Dermis microvascular lymphatic vessel endothelial cell (primary cell): Measurements from ENCODE around the gene TANGO2. TPM values are rescaled to one million over a fixed set of nuclear protein-coding genes. Genes with fewer than 3 reads are reported as not detected.
A peak's percentile ranks its signal among the peaks of the same experiment; 100 is the strongest.

ENCODE experiments used
- DNase-seq, 2 donors: peaks; one replicate each; pipeline versions ENCODE4 v3.0.0 to v3.0.0-alpha.2; 2010; ENCODE audit warnings: low read depth in 2 of 2
- total RNA-seq: library from RNA; depleted of rRNA; stranded (reverse); fragments of >200 nt; gene quantifications from 2 replicates; pipeline ENCODE4 v1.2.1, GENCODE V29; 2014

TANGO2 gene
- total RNA-seq, 1 donor from 2014 or later: 40.1 TPM

DNA sequence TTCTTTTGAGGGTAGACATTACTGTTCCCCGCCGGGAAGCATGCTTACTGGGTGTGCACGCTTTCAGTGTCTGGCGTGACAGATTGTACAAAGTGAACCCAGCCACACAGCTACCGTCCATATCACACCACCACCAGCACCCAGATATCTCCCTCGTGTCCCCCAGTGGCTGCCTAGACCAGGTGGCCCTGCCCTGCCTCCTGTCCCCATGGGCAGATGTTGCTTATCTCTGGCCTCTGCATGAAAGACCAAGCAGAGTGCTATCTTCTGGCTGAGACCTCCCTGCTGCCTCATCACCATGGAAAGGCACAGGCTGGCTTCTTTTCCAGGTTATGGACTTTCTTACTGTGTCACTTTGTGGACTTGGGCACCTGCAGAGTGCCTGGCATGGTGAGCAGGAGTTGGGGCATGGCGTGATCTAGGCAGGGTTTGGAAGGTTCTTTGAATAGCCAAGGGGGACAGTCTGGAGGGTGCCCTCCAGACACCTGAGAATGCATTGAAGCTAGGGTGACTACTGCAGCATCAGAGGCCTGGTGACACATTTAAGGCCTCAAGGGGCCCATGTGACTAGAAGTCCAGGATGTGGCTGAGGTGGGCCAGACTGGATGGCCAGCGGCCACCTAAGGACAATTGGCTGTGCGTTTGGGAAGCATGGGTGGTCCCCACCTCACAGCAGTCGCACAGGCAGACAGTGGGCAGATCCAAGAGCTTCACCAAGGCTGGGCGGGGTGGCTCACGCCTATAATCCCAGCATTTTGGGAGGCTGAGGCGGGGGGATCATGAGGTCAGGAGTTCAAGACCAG lies 4.7 kb downstream of the TANGO2 start:
- no peak for DNase-seq

DNA sequence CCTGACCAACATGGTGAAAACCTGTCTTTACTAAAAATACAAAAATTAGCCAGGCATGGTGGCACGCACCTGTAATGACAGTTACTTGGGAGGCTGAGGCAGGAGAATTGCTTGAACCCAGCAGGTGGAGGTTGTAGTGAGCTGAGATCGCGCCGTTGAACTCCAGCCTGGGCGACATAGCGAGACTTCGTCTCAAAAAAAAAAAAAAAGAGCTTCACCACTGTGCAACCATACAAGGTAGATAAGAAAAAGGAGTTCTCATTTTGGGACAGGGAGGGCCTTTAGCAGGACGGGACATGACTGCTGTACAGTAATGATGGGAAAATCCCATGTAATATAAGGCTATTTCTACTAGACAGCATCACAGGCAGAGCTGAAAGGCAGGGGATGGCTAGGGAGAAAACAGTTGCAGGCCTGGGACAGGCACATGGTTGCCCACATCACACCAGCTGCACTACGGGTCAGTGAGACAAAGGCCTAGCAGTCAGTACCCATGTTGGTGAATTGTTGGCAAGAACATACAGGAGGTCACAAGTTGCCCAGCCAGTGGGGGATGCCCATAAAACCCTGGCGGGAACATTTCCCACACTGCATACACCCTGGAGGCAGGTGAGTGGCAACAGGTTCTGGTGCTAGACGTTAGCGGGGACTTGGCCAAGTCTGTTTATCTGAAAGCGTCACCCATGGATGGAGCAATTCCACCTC lies 5.4 kb downstream of the TANGO2 start:
- DNase-seq: no peak

DNA sequence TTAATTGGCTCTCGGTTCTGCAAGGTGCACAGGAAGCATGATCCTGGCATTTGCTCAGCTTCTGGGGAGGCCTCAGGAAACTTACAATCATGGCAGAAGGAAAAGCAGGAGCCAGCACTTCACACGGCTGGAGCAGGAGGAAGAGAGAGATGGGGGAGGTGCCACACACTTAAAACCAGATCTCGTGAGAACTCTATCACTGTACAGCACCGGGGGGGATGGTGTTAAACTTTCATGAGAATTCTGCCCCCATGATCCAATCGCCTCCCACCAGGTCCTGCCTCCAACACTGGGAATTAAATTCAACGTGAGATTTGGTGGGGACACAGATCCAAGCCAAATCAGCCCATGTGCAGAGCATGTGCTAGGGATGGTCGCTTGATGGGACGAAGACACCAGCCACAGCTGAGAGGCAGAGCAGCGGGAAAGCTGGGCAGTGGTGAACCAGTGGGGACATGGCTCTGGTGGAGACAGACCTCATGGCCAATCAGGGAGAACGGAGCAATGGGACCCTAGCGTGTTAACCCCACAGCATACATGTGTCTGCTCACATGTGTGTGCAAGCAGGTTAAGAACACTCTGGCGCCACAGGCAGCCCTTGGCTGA lies 6.2 kb downstream of the TANGO2 start:
- no peak for DNase-seq

- peak in 1 of 2 donors; percentile 25 for DNase-seq
Observed at GRCh38 chr22:20027966-20028854, 7.3 kb downstream of the TANGO2 start.

DNA sequence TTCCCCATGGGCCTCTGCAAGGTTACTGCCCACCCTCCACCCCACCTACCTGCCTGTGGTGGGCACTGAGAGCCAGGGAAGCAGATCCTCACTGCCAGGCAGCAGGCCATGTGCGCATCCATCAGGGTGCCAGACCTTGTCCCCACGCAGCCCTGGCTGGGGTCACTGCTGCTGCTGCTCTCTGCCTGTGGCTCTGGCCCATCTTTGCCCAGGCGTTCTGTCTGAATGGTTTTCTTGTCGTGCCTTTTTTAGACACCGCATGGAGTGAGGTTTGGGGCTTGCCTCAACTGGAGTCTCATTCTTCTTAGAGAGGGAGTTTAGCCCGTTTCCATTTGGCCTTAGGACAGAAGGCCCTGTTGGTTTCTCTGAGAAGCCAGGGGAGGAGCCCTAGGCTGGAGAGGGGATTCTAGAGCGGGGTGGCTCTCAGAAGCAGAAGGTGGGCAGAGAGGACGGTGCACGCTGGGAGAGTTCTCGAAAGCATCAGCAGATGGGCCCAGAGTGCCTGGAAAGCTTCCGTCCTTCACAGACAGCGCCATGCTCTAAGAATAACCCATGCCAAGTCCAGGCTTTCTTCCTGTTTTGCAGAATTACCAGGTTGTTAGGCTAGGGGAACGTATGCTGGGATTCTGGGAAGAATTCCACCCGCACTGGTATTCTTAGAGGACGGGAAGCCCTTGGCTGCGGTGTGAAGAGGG lies 8.1 kb downstream of the TANGO2 start:
- peak in 1 of 2 donors; percentile 32 for DNase-seq

GRCh38 chr22:20029550-20030225 lies 8.8 kb downstream of the TANGO2 start:
- DNase-seq: no peak

DNA sequence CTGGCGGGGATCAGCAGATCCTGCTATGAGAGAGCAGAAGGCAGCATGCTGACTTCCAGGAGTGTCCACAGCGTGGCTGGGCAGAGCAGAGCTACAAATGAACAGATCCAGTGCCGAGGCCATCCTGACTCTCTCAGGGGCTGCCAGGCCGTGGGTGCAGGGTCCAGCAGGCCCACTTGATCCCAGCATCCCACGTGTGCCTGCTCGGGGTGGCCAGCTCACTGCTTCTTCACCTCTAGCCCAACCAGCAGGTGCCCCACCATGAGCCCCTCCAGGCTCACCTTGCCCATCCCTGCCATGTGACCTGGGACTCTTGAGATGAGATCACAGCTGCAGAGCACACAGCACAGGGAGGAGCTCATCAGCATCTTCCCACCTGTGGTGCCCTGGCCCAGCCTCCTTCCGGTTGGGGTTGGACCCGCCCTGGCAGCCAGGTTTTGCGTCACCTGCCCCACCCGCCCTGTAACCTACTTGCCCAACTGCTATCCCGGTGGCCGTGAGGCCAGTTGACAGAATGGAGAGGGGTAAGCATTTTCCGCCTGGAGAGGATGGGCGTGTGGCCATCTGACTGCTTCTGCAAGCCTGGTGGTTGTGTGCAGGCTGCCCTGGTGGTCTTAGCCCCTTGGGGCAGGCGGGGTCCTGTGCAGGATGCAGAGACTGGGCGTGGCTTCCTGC lies 11.0 kb downstream of the TANGO2 start:
- DNase-seq: no peak

DNA sequence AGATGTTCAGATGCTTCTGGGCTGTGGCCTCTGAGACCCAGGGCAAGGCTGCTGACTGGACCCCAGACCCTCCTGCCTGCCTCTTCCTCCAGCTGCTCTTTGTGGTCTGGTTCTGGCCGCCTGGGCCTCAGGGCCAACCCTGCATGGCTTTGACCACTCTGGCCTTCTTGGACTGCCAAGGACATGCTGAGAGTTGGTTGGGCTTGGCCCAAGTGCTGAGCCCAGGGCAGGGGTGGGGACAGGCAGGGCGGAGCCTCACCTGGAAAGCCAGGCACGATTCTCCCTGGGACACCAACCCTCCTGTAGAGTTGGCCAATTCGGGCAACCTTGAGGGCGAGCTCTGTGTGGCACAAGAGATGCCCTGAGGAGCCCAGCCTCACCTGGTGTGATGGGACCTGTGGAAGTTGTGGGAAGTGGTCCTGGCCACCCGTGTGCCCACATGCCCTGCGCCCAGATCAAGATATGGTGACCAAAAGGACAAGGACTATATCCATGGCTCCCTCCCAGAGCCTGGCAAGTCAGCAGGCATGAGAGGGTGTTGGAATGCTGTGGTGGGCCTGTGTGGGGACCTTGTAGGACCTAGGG lies 11.6 kb downstream of the TANGO2 start:
- DNase-seq: no peak

- DNase-seq: no peak
Observed at GRCh38 chr22:20033045-20033706, 12.3 kb downstream of the TANGO2 start.

DNA sequence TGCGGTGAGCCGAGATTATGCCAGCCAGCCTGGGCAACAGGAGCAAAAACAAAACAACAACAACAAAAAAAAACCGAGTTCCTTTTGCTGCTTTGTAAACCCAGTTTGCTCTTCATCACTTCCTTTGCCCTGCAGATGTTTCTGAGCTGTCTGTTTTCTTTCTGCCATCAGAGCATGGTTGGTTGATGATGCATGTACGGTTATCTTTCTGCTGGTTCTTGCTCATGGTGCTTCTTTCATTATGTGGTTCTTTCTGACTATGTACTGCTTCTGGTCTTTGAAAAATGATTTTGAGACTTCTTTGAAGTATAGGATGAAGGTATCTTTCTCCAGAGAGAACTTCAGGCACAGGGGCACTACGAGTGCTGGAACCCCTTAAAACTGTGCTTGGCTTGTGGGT lies 13.2 kb downstream of the TANGO2 start:
- no peak for DNase-seq

DNA sequence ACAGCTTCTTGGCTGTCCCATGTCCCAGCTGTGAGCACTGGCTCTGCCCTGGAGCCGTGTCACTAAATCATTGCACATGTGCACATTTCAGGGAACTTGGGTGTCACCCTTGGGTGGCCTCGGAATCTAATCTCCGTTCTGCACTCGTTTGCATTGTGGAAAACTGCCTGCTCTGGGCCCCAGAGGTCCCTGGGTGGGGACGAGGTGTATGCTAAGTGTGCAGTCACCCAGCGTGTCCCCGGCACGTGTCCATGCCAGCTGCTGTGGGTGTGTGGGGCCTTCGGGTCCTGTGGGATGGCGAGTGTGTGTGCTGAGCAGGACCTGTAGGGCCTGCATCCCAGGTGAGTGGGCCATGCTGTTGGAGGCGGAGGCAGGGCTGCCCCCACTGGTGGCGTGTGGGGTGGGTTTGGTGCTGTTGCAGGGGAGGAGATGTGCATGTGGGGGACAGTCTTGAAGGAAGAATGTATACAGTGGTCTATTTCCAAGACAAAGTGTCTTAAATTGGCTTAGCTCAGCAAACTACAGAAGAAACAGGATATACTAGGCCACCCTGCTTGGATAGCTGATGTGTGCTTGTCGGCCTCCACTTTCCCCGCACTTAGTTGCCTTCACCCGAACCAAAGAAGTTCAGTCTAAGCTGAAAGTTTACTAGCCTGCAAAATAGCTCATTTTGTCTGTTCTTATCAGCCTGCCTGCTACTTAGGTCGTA lies 14.6 kb downstream of the TANGO2 start:
- no peak for DNase-seq

DNA sequence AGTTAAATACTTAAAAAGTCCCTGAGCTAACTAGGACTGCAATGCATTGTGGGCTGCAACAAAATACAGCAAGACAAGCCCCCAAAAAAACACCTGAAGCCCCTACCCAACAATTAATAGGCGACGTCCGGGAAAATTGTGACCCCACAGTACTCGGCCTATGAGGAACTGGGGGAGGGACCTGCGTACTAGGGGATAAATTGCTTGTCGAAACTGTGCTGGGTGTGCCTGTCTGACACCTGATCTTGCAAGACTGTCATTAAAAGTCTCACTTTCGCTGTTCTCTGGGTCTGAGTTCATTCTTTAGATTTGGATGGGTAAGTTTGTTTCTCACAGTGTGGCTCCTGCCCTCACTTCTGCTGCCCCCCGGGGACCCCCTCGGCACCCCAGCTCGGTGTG lies 15.2 kb downstream of the TANGO2 start:
- no peak for DNase-seq

DNA sequence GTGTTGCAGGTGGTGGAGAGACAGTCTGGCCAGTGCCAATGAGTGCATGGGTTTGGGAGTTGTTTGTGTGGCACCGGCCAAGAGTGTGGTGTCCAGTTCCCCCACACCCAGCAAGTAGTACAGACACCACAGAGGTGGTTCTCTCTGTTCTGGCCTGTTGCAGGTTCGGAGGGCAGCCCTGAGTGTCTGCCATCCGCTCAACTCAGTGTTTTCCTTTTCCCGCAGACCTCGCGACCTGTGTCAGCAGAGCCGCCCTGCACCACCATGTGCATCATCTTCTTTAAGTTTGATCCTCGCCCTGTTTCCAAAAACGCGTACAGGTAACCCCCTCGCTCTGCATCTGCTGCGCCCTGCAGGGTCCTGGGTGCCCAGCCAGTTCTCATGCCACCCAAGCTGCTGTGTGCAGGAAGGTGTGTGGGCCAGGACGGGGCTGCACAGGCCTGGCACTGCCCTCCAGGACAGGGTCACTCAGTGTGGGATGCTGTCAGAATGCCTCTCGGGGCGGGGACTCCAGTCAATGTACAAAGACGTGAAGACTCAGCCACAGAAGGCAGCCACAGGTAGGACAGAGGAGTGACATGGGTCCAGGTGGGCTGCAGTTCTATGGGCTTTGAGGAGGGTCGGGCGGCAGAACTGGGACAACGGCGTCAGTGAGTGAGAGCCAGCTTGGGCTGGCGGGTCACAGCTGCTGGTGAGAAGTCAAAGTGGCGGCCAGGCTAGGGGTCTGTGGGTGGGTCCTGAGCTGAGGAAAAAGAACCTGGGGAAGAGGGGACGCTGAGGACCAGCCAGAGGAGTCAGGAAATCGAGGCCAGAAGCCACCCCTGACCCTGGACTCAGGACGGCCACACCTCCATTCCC lies 15.9 kb downstream of the TANGO2 start:
- no peak for DNase-seq

DNA sequence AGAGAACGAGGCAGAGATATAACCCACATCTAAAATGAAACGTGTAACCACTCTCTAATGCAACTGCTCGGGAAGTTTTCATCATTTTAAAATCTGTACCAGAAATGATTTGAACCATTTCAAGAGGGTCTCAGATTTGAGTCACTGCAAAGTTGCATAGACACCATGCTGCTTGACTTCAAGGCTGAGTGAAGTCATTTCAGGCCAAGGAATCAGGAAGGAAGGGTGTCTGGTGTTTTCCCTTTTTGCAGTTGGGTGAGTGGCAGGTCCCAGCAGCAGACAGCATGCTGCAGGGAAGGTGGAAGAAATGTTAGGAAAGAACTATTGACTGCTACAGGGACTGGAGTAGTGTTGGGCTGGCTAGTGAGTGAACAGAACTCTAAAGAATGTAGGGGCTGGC lies 16.5 kb downstream of the TANGO2 start:
- no peak for DNase-seq

DNA sequence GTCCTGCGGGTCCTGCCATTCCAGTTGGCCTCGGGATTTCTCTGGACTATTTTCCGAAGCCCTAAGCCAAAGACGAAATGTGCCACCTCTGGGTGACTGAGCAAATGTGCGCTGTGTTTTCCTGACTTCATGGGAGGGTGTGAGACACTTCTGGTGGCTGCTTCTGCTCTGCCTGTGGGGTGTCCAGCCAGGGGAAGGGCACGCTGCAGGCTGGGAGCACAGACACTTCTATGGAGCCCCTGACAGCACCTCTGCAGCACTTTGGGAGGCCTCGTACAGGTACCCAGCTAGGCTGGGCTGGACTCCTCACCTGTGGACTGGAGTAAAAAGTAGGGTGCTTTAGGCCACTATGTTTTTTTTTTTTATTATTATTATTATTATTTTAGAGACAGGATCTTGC lies 17.7 kb downstream of the TANGO2 start:
- DNase-seq: no peak

DNA sequence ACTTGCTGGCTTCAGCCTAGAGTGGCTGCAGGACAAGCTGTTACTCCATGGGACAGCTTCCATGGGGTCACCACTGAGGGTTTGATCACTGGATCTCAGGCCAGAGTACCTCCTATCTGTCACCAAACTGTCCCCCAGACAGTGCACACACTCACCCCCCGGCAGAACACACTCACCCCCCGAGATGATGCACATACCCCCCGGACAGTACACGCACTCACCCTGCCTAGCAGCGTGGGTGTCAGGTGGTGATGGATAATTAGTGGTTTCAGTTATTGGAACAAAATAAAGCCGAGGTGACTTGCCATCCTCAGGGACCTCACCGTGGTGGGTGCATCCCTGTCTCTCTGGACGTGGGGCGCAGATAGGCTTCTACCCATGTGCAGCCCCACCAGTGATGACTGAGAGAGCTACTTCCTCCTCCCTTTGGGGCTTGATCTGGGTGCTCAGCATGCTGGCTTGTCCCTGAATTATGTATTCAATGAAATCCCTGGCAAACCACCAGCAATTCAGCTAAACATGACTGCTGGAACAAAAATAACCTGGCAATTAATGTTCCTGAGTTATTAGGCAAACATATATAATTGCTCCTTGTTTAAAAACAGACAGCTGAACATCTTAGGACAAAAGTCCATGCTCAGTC lies 18.9 kb downstream of the TANGO2 start:
- no peak for DNase-seq
